PC-9 (cell line): ENCODE measurements around the gene BCAS3. TPM values are rescaled to one million over a fixed set of nuclear protein-coding genes. Genes with fewer than 3 reads are reported as not detected.

Experiments
- BruUV-seq: library from RNA; stranded (reverse); fragments of 400-500 nt; replicated peaks from 2 replicates; lab custom pipeline; 2021; lab: Mats Ljungman, UMichigan
- CTCF ChIA-PET: fragments of 300-600 bp; sonication (Branson Sonifier 250); formaldehyde crosslinking; loops from one replicate; lab custom pipeline; 2022; ENCODE audit warnings: antibody characterized with exemption; lab: Charles Lee
- POLR2A ChIA-PET: fragments of 300-600 bp; sonication (Branson Sonifier 250); formaldehyde crosslinking; loops from one replicate; lab custom pipeline; 2022; ENCODE audit warnings: antibody characterized with exemption; ENCODE audit not compliant: unreplicated experiment; lab: Charles Lee
- DNase-seq, 2 experiments: peaks; one replicate each; pipeline versions ENCODE4 v3.0.0 to v3.0.0-alpha.2; 2015 to 2022; ENCODE audit warnings: mixed read lengths in 1 of 2
- H2AFZ ChIP-seq: fragments of 200-600 bp; sonication (generic); 2 replicates; pipeline ENCODE4 v1.8.1; 2017; ENCODE audit warnings: antibody characterized with exemption
- H3F3A ChIP-seq: fragments of 200-600 bp; sonication (generic); 2 replicates; pipeline ENCODE4 v1.8.1; 2017; ENCODE audit warnings: antibody characterized with exemption, mild to moderate bottlenecking, low read depth; ENCODE audit not compliant: insufficient read depth
- H3K27ac ChIP-seq: fragments of 200-600 bp; sonication (generic); 2 replicates; pipeline ENCODE4 v1.6.1; 2016; ENCODE audit warnings: mixed run types
- H3K27me3 ChIP-seq: fragments of 200-600 bp; sonication (generic); 2 replicates; pipeline ENCODE4 v1.6.1; 2016; ENCODE audit warnings: low read depth, mixed run types; ENCODE audit not compliant: insufficient read depth
- H3K36me3 ChIP-seq: fragments of 200-600 bp; sonication (generic); 2 replicates; pipeline ENCODE4 v1.6.1; 2016; ENCODE audit warnings: low read depth, mixed run types
- H3K4me1 ChIP-seq: fragments of 200-600 bp; sonication (generic); replicated peaks from 2 replicates; pipeline ENCODE4 v1.6.1; 2016; ENCODE audit warnings: mixed run types; ENCODE audit not compliant: insufficient read depth
- H3K4me2 ChIP-seq: fragments of 200-600 bp; sonication (generic); 2 replicates; pipeline ENCODE4 v1.6.1; 2017; ENCODE audit warnings: mixed run types
- H3K4me3 ChIP-seq: fragments of 200-600 bp; sonication (generic); 2 replicates; pipeline ENCODE4 v1.6.1; 2016; ENCODE audit warnings: mixed run types
- H3K79me2 ChIP-seq: fragments of 200-600 bp; sonication (generic); 2 replicates; pipeline ENCODE4 v1.6.1; 2017; ENCODE audit warnings: low read depth, mixed run types
- H3K9me2 ChIP-seq: fragments of 200-600 bp; sonication (generic); 2 replicates; pipeline ENCODE4 v1.8.1; 2017; ENCODE audit warnings: mild to moderate bottlenecking; ENCODE audit not compliant: insufficient read depth
- H3K9me3 ChIP-seq: fragments of 200-600 bp; sonication (generic); 2 replicates; pipeline ENCODE4 v1.8.1; 2016; ENCODE audit warnings: low read depth; ENCODE audit not compliant: insufficient read depth
- H4K20me1 ChIP-seq: fragments of 200-600 bp; sonication (generic); 2 replicates; pipeline ENCODE4 v1.8.1; 2017; ENCODE audit not compliant: insufficient read depth
- CTCF ChIP-seq: fragments of 200-600 bp; sonication (generic); conservative IDR thresholded peaks from 2 replicates; pipeline ENCODE4 v1.6.1; 2017; ENCODE audit warnings: mixed run types, antibody characterized with exemption, mild to moderate bottlenecking, moderate library complexity
- EZH2 ChIP-seq: fragments of 200-600 bp; sonication (generic); IDR thresholded peaks from 2 replicates; pipeline ENCODE4 v1.8.0; 2017; ENCODE audit warnings: antibody characterized with exemption, low read depth
- intact Hi-C: fragments of 100-400 bp; cut with micrococcal nuclease; formaldehyde crosslinking; loops from one replicate; pipeline ENCODE4 v1.10.0; 2022; ENCODE audit not compliant: unreplicated experiment
- total RNA-seq: library from RNA; stranded (reverse); gene quantifications from 2 replicates; pipeline ENCODE4 v1.2.3, GENCODE V29; 2021

The BCAS3 gene
- total RNA-seq, 1 experiment from 2014 or later = 26.0 TPM

DNA sequence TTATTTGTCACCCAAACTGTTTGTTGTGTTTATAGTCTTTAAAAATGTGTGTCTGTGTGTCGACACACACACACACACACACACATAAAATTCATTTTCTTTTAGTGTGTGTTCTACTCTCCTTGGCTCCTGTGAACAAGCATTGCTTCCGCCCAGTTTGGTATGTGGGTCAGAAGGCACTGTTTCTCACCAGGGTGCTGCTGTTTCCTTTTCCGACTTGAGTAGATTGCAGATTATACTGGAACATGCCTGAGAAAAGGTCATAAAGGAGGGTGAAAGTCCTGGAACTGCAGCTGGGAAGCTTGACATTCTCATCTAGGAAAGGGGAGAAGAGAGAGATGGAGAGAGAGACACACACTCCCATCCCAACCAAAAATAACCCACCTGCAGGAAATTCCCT is 330.3 kb downstream of the BCAS3 start:
- Histone ChIP-seq H2AFZ (no peak overlapping the region), H3K27ac (no peak overlapping the region), H3K27me3 (no peaks in the 10 kb centered on the region), H3K36me3 (no peaks in the 10 kb centered on the region), H3K79me2 (no peaks in the 10 kb centered on the region), H3K9me2 (no peaks in the 10 kb centered on the region), H3K4me2 (no peak overlapping the region), H3K9me3 (no peaks in the 10 kb centered on the region), H3K4me3 (no peak overlapping the region), H3K4me1 (no peaks in the 10 kb centered on the region), H3F3A (no peaks in the 10 kb centered on the region), H4K20me1 (no peaks in the 10 kb centered on the region)
- CTCF ChIA-PET = no interaction called here
- TF ChIP-seq EZH2 (no peak), CTCF (no peak)
- BruUV-seq = no TSS peak
- DNase-seq = no peak
- POLR2A ChIA-PET = no interaction called here
- intact Hi-C loops = loop anchor here (10.0 kb wide), 1 partner anchor 283 kb away; no protein-coding TSS in a partner anchor

GRCh38 chr17:61009663-61010062 is 332.0 kb downstream of the BCAS3 start:
- no peaks in the 10 kb centered on the region for H3K36me3 ChIP-seq
- DNase-seq = no peak
- no peaks in the 10 kb centered on the region for H3F3A ChIP-seq
- CTCF ChIA-PET = no interaction called here
- no peaks in the 10 kb centered on the region for H3K27me3 ChIP-seq
- no peak overlapping the region for H3K4me3 ChIP-seq
- BruUV-seq = no TSS peak
- no peak overlapping the region for H3K4me2 ChIP-seq
- no peak overlapping the region for H3K27ac ChIP-seq
- intact Hi-C loops = loop anchor here (10.0 kb wide), 1 partner anchor 285 kb away; no protein-coding TSS in a partner anchor
- POLR2A ChIA-PET = no interaction called here
- H3K4me1 ChIP-seq = no peaks in the 10 kb centered on the region
- H2AFZ ChIP-seq = no peak overlapping the region
- no peaks in the 10 kb centered on the region for H4K20me1 ChIP-seq
- no peaks in the 10 kb centered on the region for H3K9me2 ChIP-seq
- H3K9me3 ChIP-seq = no peaks in the 10 kb centered on the region
- H3K79me2 ChIP-seq = no peaks in the 10 kb centered on the region
- TF ChIP-seq EZH2 = no peak
- TF ChIP-seq CTCF = no peak

- no peaks in the 10 kb centered on the region for H4K20me1 ChIP-seq
- H3K27me3 ChIP-seq = no peaks in the 10 kb centered on the region
- no peaks in the 10 kb centered on the region for H3K36me3 ChIP-seq
- ChIA-PET POLR2A (no interaction called here), CTCF (no interaction called here)
- H3F3A ChIP-seq = no peaks in the 10 kb centered on the region
- H3K4me2 ChIP-seq = no peak overlapping the region
- no peaks in the 10 kb centered on the region for H3K9me2 ChIP-seq
- H3K9me3 ChIP-seq = no peaks in the 10 kb centered on the region
- intact Hi-C loops = no loop called here
- no peaks in the 10 kb centered on the region for H3K4me1 ChIP-seq
- DNase-seq = no peak
- H2AFZ ChIP-seq = no peak overlapping the region
- H3K27ac ChIP-seq = no peak overlapping the region
- no peak for TF ChIP-seq CTCF
- TF ChIP-seq EZH2 = no peak
- no TSS peak for BruUV-seq
- no peak overlapping the region for H3K4me3 ChIP-seq
- no peaks in the 10 kb centered on the region for H3K79me2 ChIP-seq
These were observed 333.1 kb downstream of the BCAS3 start for GRCh38 chr17:61010661-61011170.
